Measurements from ENCODE around the gene PATL1. TPM values are rescaled to one million over a fixed set of nuclear protein-coding genes. Genes with fewer than 3 reads are reported as not detected.

PATL1 gene
- total RNA-seq, 1 experiment from 2014 or later: 27.6 TPM

DNA sequence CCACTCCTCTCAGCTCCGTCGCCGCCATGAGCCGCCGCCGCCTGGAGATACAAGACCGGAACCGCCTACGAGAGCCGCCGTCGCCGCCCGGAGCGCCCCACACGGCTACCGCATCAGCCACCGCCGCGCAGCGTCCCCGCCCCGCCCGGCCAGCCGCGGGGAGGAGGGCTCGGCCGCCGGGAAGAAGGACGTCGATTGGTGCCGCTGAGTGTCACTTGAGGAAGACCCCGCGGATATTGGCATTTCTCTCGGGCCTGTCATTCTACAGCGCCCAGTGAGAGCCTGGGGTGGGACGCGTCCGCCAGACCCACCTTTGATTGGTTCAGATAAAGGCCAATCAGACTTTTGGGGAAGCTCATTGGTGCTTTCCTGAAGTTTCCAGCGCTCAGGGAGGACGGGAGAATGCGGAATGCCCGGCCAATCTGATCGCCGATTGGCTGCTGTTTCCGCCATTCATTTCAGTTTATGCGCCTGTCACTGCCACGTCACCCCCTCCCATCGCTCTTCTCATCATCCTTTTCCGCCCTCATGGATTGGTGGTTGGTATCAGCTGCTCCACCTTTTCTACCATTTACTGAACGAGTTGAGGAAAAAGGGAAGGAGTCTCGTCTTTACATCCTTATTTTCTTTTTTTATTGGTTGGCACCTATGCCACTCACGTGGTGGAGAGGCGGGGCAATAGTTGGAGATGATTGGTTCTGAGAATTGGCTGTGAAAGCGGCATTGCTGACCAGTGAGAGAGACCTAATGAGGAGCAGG is 53.0 kb downstream of the PATL1 start, which contains the start of gene OSBP (continued):
- TF ChIP-seq ZNF423 (CRISPR knock-in tag; IDR thresholded peaks at IDR 0.05) (no peak), OVOL2 (CRISPR knock-in tag; IDR thresholded peaks at IDR 0.05; ENCODE audit: borderline replicate concordance) (no peak), TEAD1 (CRISPR knock-in tag; IDR thresholded peaks at IDR 0.05) (0 out of 2 replicates have a peak, but pooled peaks have one; percentile 18), NFYB (CRISPR knock-in tag; conservative IDR thresholded peaks at IDR 0.05; ENCODE audit: low read depth) (peak; percentile 97)

DNA sequence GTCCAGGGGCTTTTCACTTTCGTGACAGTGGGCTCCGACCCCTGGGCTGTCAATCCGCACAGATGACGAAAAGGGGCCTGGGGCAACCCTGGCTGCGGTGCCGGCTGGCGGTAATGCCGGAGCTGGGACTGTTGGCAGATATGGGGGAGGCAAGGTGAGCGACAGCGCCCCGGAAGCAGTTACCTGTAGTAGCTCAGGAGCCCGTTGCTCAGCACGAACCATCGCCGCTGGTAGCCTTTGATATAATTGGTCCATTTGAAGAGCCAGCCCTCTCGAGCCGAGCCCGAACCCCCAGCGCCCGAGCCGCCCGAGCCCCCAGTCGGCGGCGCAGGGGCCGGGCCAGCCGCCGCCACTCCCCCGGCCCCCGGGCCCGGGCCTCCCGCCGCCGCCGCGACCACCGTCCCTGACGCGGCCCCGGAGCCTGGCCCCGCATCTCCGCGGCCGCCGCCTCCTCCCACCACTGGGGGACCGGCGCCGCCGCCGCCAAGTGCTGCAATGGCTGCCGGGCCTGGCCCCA is 53.7 kb downstream of the PATL1 start:
- H3K4me3 Mint-ChIP-seq: peak overlapping the region; percentile 98
- peaks cover 26% of the 10 kb centered on the region for H3K4me1 Mint-ChIP-seq
- POLR2A ChIA-PET: interaction anchor here (0.7 to 1.2 kb wide), 2 partner anchors 55 to 65 kb away, joined by 4 to 5 read pairs; no protein-coding TSS in a partner anchor
- DNase-seq (ENCODE audit: low spot score) (peak; percentile 43), ATAC-seq (peak; percentile 1)
- H3K27ac Mint-ChIP-seq: peak overlapping the region; percentile 98
- H3K27me3 Mint-ChIP-seq (ENCODE audit: low read depth): no peaks in the 10 kb centered on the region
- peaks cover 2% of the 10 kb centered on the region; the same call in 1 of the 2 replicates for H3K36me3 Mint-ChIP-seq
- no peak for TF ChIP-seq RORB (CRISPR knock-in tag; IDR thresholded peaks at IDR 0.05)
- TF ChIP-seq NR2C2 (CRISPR knock-in tag; IDR thresholded peaks at IDR 0.05): peak; percentile 54; the same call in 1 of the 2 replicates
- TF ChIP-seq, protein P1, sequence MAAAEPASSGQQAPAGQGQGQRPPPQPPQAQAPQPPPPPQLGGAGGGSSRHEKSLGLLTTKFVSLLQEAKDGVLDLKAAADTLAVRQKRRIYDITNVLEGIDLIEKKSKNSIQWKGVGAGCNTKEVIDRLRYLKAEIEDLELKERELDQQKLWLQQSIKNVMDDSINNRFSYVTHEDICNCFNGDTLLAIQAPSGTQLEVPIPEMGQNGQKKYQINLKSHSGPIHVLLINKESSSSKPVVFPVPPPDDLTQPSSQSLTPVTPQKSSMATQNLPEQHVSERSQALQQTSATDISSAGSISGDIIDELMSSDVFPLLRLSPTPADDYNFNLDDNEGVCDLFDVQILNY (CRISPR knock-in tag; IDR thresholded peaks at IDR 0.05): no peak
- TF ChIP-seq, protein P2, sequence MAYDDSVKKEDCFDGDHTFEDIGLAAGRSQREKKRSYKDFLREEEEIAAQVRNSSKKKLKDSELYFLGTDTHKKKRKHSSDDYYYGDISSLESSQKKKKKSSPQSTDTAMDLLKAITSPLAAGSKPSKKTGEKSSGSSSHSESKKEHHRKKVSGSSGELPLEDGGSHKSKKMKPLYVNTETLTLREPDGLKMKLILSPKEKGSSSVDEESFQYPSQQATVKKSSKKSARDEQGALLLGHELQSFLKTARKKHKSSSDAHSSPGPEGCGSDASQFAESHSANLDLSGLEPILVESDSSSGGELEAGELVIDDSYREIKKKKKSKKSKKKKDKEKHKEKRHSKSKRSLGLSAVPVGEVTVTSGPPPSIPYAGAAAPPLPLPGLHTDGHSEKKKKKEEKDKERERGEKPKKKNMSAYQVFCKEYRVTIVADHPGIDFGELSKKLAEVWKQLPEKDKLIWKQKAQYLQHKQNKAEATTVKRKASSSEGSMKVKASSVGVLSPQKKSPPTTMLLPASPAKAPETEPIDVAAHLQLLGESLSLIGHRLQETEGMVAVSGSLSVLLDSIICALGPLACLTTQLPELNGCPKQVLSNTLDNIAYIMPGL (CRISPR knock-in tag; IDR thresholded peaks at IDR 0.05): 0 out of 2 replicates have a peak, but pooled peaks have one; percentile 30
- TF ChIP-seq, protein P3, sequence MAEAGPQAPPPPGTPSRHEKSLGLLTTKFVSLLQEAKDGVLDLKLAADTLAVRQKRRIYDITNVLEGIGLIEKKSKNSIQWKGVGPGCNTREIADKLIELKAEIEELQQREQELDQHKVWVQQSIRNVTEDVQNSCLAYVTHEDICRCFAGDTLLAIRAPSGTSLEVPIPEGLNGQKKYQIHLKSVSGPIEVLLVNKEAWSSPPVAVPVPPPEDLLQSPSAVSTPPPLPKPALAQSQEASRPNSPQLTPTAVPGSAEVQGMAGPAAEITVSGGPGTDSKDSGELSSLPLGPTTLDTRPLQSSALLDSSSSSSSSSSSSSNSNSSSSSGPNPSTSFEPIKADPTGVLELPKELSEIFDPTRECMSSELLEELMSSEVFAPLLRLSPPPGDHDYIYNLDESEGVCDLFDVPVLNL (CRISPR knock-in tag; IDR thresholded peaks at IDR 0.05; ENCODE audit: borderline replicate concordance, low read depth): no peak
- TF ChIP-seq, protein P4, sequence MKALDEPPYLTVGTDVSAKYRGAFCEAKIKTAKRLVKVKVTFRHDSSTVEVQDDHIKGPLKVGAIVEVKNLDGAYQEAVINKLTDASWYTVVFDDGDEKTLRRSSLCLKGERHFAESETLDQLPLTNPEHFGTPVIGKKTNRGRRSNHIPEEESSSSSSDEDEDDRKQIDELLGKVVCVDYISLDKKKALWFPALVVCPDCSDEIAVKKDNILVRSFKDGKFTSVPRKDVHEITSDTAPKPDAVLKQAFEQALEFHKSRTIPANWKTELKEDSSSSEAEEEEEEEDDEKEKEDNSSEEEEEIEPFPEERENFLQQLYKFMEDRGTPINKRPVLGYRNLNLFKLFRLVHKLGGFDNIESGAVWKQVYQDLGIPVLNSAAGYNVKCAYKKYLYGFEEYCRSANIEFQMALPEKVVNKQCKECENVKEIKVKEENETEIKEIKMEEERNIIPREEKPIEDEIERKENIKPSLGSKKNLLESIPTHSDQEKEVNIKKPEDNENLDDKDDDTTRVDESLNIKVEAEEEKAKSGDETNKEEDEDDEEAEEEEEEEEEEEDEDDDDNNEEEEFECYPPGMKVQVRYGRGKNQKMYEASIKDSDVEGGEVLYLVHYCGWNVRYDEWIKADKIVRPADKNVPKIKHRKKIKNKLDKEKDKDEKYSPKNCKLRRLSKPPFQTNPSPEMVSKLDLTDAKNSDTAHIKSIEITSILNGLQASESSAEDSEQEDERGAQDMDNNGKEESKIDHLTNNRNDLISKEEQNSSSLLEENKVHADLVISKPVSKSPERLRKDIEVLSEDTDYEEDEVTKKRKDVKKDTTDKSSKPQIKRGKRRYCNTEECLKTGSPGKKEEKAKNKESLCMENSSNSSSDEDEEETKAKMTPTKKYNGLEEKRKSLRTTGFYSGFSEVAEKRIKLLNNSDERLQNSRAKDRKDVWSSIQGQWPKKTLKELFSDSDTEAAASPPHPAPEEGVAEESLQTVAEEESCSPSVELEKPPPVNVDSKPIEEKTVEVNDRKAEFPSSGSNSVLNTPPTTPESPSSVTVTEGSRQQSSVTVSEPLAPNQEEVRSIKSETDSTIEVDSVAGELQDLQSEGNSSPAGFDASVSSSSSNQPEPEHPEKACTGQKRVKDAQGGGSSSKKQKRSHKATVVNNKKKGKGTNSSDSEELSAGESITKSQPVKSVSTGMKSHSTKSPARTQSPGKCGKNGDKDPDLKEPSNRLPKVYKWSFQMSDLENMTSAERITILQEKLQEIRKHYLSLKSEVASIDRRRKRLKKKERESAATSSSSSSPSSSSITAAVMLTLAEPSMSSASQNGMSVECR (CRISPR knock-in tag; IDR thresholded peaks at IDR 0.05; ENCODE audit: borderline replicate concordance): no peak
- TF ChIP-seq, protein P5, sequence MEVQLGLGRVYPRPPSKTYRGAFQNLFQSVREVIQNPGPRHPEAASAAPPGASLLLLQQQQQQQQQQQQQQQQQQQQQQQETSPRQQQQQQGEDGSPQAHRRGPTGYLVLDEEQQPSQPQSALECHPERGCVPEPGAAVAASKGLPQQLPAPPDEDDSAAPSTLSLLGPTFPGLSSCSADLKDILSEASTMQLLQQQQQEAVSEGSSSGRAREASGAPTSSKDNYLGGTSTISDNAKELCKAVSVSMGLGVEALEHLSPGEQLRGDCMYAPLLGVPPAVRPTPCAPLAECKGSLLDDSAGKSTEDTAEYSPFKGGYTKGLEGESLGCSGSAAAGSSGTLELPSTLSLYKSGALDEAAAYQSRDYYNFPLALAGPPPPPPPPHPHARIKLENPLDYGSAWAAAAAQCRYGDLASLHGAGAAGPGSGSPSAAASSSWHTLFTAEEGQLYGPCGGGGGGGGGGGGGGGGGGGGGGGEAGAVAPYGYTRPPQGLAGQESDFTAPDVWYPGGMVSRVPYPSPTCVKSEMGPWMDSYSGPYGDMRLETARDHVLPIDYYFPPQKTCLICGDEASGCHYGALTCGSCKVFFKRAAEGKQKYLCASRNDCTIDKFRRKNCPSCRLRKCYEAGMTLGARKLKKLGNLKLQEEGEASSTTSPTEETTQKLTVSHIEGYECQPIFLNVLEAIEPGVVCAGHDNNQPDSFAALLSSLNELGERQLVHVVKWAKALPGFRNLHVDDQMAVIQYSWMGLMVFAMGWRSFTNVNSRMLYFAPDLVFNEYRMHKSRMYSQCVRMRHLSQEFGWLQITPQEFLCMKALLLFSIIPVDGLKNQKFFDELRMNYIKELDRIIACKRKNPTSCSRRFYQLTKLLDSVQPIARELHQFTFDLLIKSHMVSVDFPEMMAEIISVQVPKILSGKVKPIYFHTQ (CRISPR knock-in tag; IDR thresholded peaks at IDR 0.05): no peak
- no peaks in the 10 kb centered on the region for H3K9me3 Mint-ChIP-seq
- CTCF ChIA-PET: interaction anchor here (1.2 to 2.6 kb wide), 6 partner anchors 49 to 352 kb away, joined by 4 to 9 read pairs (median 6); partner anchors contain the start of genes PATL1 and STX3
